HCT116 (cell line): ENCODE data around the gene TPD52L1. TPM values are rescaled to one million over a fixed set of nuclear protein-coding genes. Genes with fewer than 3 reads are reported as not detected.

Experiments
- ATAC-seq: fragments of 200-7000 bp; cut with Tn5 transposase; 2 replicates; pipeline ENCODE4 v1.9.1; 2020; ENCODE audit warnings: mild to moderate bottlenecking, moderate library complexity
- BruUV-seq: library from RNA; stranded (reverse); fragments of 400-500 nt; replicated peaks from 2 replicates; lab custom pipeline; 2021; lab: Mats Ljungman, UMichigan
- CTCF ChIA-PET: fragments of 300-600 bp; sonication (Branson Sonifier 250); formaldehyde crosslinking; loops from one replicate; lab custom pipeline; 2021; ENCODE audit warnings: antibody characterized with exemption; lab: Charles Lee
- POLR2A ChIA-PET: fragments of 300-600, 350-600 bp; sonication (Branson Sonifier 250); formaldehyde crosslinking; loops from one replicate; lab custom pipeline; 2021; ENCODE audit warnings: antibody characterized with exemption; lab: Charles Lee
- RAD21 ChIA-PET, 2 experiments: fragments of 300-600 bp; sonication (Branson Sonifier 250); formaldehyde crosslinking; loops; one replicate each; lab custom pipeline; 2023; ENCODE audit warnings: low total read pairs in 2 of 2; ENCODE audit not compliant: uncharacterized antibody in 2 of 2, unreplicated experiment in 2 of 2, low non-redundant PET in 1 of 2; lab: Charles Lee
- DNase-seq: peaks from one replicate; pipeline ENCODE4 v3.0.0-alpha.2; 2010; ENCODE audit warnings: low read depth, low spot score
- H2AFZ ChIP-seq: fragments of 200-600 bp; shearing (Covaris generic), sonication (generic); 2 replicates; pipeline ENCODE4 v1.6.1; 2017; ENCODE audit warnings: low read depth, mixed run types, mixed read lengths, antibody characterized with exemption, low read length; ENCODE audit not compliant: poor library complexity, severe bottlenecking
- H3K27ac ChIP-seq: 2 replicates; pipeline ENCODE4 v1.5.1; 2012; ENCODE audit warnings: low read depth, low read length
- H3K27me3 ChIP-seq: fragments of 200-600 bp; sonication (generic); 2 replicates; pipeline ENCODE4 v1.6.1; 2016; ENCODE audit warnings: mixed run types, low read length, mixed read lengths; ENCODE audit not compliant: insufficient read depth
- H3K36me3 ChIP-seq, 2 experiments: fragments of 200-500 bp in 1 of 2; fragments of 200-600 bp in 1 of 2; sonication (Bioruptor generic) in 1 of 2; sonication (generic) in 1 of 2; 2 replicates each; pipeline versions ENCODE4 v1.5.1 to v1.6.1; 2014 to 2016; ENCODE audit warnings: low read length in 2 of 2, inconsistent platforms in 1 of 2, mixed read lengths in 1 of 2, mixed run types in 1 of 2; ENCODE audit not compliant: insufficient read depth in 2 of 2, control insufficient read depth in 1 of 2
- H3K4me1 ChIP-seq, 2 experiments: fragments of 200-600 bp in 1 of 2; sonication (generic) in 1 of 2; 2 replicates each; pipeline versions ENCODE4 v1.5.1 to v1.6.1; 2012 to 2017; ENCODE audit warnings: low read length in 2 of 2, inconsistent platforms in 1 of 2, mild to moderate bottlenecking in 1 of 2, mixed read lengths in 1 of 2, mixed run types in 1 of 2, moderate library complexity in 1 of 2; ENCODE audit not compliant: insufficient read depth in 2 of 2, control insufficient read depth in 1 of 2
- H3K4me2 ChIP-seq: fragments of 200-600 bp; sonication (generic); 2 replicates; pipeline ENCODE4 v1.6.1; 2017; ENCODE audit warnings: mixed run types, low read length, mixed read lengths
- H3K4me3 ChIP-seq, 2 experiments: fragments of 200-600 bp in 1 of 2; sonication (generic) in 1 of 2; replicated peaks in 1 of 2; 2 replicates each; pipeline ENCODE4 v1.5.1; 2011 to 2016; ENCODE audit warnings: low read length in 2 of 2, control low read depth in 1 of 2, low read depth in 1 of 2, mild to moderate bottlenecking in 1 of 2, mixed read lengths in 1 of 2, mixed run types in 1 of 2
- H3K79me2 ChIP-seq: fragments of 200-600 bp; sonication (generic); 2 replicates; pipeline ENCODE4 v1.6.1; 2017; ENCODE audit warnings: mild to moderate bottlenecking, mixed run types, low read length, moderate library complexity, mixed read lengths; ENCODE audit not compliant: insufficient read depth
- H3K9ac ChIP-seq: fragments of 200-600 bp; sonication (generic); 2 replicates; pipeline ENCODE4 v1.6.1; 2016; ENCODE audit warnings: low read length, mixed read lengths
- H3K9me2 ChIP-seq: fragments of 200-600 bp; sonication (generic), shearing (Covaris generic); 2 replicates; pipeline ENCODE4 v1.6.1; 2017; ENCODE audit warnings: mixed run types, mild to moderate bottlenecking, moderate library complexity; ENCODE audit not compliant: insufficient read depth
- H3K9me3 ChIP-seq, 2 experiments: fragments of 200-500 bp in 1 of 2; fragments of 200-600 bp in 1 of 2; sonication (Bioruptor generic) in 1 of 2; sonication (generic) in 1 of 2; 2 replicates each; pipeline ENCODE4 v1.6.1; 2014 to 2017; ENCODE audit warnings: low read length in 2 of 2, mixed read lengths in 2 of 2, inconsistent platforms in 1 of 2, low read depth in 1 of 2, mild to moderate bottlenecking in 1 of 2, mixed run types in 1 of 2, moderate library complexity in 1 of 2; ENCODE audit not compliant: control insufficient read depth in 1 of 2, insufficient read depth in 1 of 2
- H4K20me1 ChIP-seq: fragments of 200-600 bp; sonication (generic), shearing (Covaris generic); 2 replicates; pipeline ENCODE4 v1.6.1; 2017; ENCODE audit warnings: mixed run types, mild to moderate bottlenecking, moderate library complexity; ENCODE audit not compliant: insufficient read depth
- CBX3 ChIP-seq: IDR thresholded peaks from 2 replicates; pipeline ENCODE4 v1.6.1; 2012; ENCODE audit warnings: low read depth
- CEBPB ChIP-seq: IDR thresholded peaks from 2 replicates; pipeline ENCODE4 v1.6.1; 2012; ENCODE audit warnings: low read depth
- MAX ChIP-seq: IDR thresholded peaks from 2 replicates; pipeline ENCODE4 v1.6.1; 2012
- POLR2A ChIP-seq: IDR thresholded peaks from 2 replicates; pipeline ENCODE4 v1.7.0; 2011; ENCODE audit warnings: borderline replicate concordance; ENCODE audit not compliant: insufficient read depth, insufficient read length; ENCODE audit errors: extremely low read depth
- POLR2AphosphoS5 ChIP-seq: IDR thresholded peaks from 2 replicates; pipeline ENCODE4 v1.6.1; 2011; ENCODE audit warnings: mild to moderate bottlenecking, low read depth, low read length, moderate library complexity
- RAD21 ChIP-seq: IDR thresholded peaks from 2 replicates; pipeline ENCODE4 v1.6.1; 2012; ENCODE audit warnings: low read depth, mild to moderate bottlenecking
- SIN3A ChIP-seq: IDR thresholded peaks from 2 replicates; pipeline ENCODE4 v1.6.1; 2012; ENCODE audit warnings: low read depth
- SRF ChIP-seq: IDR thresholded peaks from 2 replicates; pipeline ENCODE4 v1.6.1; 2012; ENCODE audit warnings: low read depth
- TCF7L2 ChIP-seq: IDR thresholded peaks from 2 replicates; pipeline ENCODE4 v1.7.0; 2011; ENCODE audit warnings: borderline replicate concordance, inconsistent platforms; ENCODE audit not compliant: insufficient read depth, insufficient read length; ENCODE audit errors: extremely low read depth
- ZBTB33 ChIP-seq: IDR thresholded peaks from 2 replicates; pipeline ENCODE4 v1.6.1; 2011; ENCODE audit warnings: mild to moderate bottlenecking, low read length, moderate library complexity; ENCODE audit not compliant: insufficient replicate concordance; ENCODE audit errors: extremely low read depth
- ZFX ChIP-seq: fragments of 450-650 bp; IDR thresholded peaks from 2 replicates; pipeline ENCODE4 v1.6.1; 2017
- ZNF274 ChIP-seq: fragments of 200-500 bp; sonication (Bioruptor generic); IDR thresholded peaks from 2 replicates; pipeline ENCODE4 v1.6.1; 2014; ENCODE audit warnings: mild to moderate bottlenecking, low read depth, low read length, inconsistent platforms
- intact Hi-C: fragments of 100-400 bp; cut with micrococcal nuclease; formaldehyde crosslinking; loops from 2 replicates; pipeline ENCODE4 v1.10.0; 2022
- total RNA-seq: library from RNA; stranded (reverse); gene quantifications from one replicate; pipeline ENCODE4 v1.2.1, GENCODE V29; 2021; ENCODE audit not compliant: unreplicated experiment

TPD52L1 gene
- total RNA-seq, 1 experiment from 2014 or later, result 64.1 TPM

GRCh38 chr6:125230674-125231073, 77.1 kb downstream of the TPD52L1 start (continued):
- TF ChIP-seq MAX (no peak), SIN3A (no peak), TCF7L2 (no peak), CBX3 (no peak), ZNF274 (no peak), POLR2A (no peak), RAD21 (no peak)

- Histone ChIP-seq H3K9me3 (no peaks in the 10 kb centered on the region), H3K4me2 (no peak overlapping the region), H3K36me3 (no peaks in the 10 kb centered on the region), H2AFZ (no peak overlapping the region), H3K9ac (no peak overlapping the region), H3K4me3 (no peak overlapping the region), H3K4me1 (no peaks in the 10 kb centered on the region), H3K27me3 (no peaks in the 10 kb centered on the region), H4K20me1 (no peaks in the 10 kb centered on the region), H3K79me2 (no peaks in the 10 kb centered on the region), H3K9me2 (no peaks in the 10 kb centered on the region), H3K27ac (no peak overlapping the region)
- POLR2A ChIA-PET, result no interaction called here
- ATAC-seq, result no peak
- intact Hi-C loops, result no loop called here
- RAD21 ChIA-PET, result no interaction called here
- no peak for DNase-seq
- no peak for TF ChIP-seq POLR2AphosphoS5
- BruUV-seq, result no TSS peak
- CTCF ChIA-PET, result no interaction called here
These were observed 77.6 kb downstream of the TPD52L1 start for GRCh38 chr6:125231133-125231532.

- Histone ChIP-seq H3K9ac (no peak overlapping the region), H3K36me3 (no peaks in the 10 kb centered on the region), H3K9me3 (no peaks in the 10 kb centered on the region), H3K4me2 (no peak overlapping the region), H3K4me1 (no peaks in the 10 kb centered on the region), H3K9me2 (no peaks in the 10 kb centered on the region), H3K4me3 (no peak overlapping the region), H3K27ac (no peak overlapping the region), H4K20me1 (no peaks in the 10 kb centered on the region), H2AFZ (no peak overlapping the region), H3K79me2 (no peaks in the 10 kb centered on the region), H3K27me3 (no peaks in the 10 kb centered on the region)
- ChIA-PET CTCF (no interaction called here), RAD21 (no interaction called here), POLR2A (no interaction called here)
- ATAC-seq (no peak), DNase-seq (no peak)
- no peak for TF ChIP-seq ZNF274
- TF ChIP-seq MAX, result no peak
- no peak for TF ChIP-seq CEBPB
- TF ChIP-seq ZFX, result no peak
- TF ChIP-seq SRF, result no peak
- TF ChIP-seq POLR2AphosphoS5, result no peak
- no peak for TF ChIP-seq POLR2A
- no peak for TF ChIP-seq ZBTB33
- TF ChIP-seq TCF7L2, result no peak
- TSS peak; percentile 9 for BruUV-seq
- intact Hi-C loops, result no loop called here
These were observed 78.2 kb downstream of the TPD52L1 start for GRCh38 chr6:125231574-125232343.
